ENCODE results near the gene PIH1D2.
"Not testable (repeated sequence)": the region's sequence is repeated elsewhere in the genome, so short reads cannot be mapped to it uniquely, and the experiment has no call there.

PIH1D2 gene

DNA sequence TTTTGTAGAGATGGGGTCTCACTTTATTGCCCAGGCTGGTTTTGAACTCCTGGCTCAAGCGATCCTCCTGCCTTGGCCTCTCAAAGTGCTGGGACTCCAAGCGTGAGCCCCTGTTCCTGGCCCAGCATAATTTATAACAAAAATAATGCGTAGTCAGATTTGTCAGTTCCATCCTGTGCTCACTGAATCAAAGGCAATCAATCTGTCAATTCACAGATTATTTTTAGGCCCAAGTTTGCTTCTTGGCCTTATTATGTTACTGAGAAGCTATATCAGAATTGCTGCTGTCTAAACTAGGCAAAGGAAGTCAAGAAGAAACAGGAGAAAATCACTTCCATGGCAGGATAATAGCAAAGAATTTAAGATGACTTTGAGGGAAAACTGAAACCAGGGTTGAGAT is 39.9 kb downstream of the PIH1D2 start:
- TF ChIP-seq, protein P1, sequence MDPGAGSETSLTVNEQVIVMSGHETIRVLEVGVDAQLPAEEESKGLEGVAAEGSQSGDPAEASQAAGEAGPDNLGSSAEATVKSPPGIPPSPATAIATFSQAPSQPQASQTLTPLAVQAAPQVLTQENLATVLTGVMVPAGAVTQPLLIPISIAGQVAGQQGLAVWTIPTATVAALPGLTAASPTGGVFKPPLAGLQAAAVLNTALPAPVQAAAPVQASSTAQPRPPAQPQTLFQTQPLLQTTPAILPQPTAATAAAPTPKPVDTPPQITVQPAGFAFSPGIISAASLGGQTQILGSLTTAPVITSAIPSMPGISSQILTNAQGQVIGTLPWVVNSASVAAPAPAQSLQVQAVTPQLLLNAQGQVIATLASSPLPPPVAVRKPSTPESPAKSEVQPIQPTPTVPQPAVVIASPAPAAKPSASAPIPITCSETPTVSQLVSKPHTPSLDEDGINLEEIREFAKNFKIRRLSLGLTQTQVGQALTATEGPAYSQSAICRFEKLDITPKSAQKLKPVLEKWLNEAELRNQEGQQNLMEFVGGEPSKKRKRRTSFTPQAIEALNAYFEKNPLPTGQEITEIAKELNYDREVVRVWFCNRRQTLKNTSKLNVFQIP (CRISPR knock-in tag; IDR thresholded peaks at IDR 0.05; ENCODE audit: borderline replicate concordance, low read depth): no peak
- TF ChIP-seq ESRRG (CRISPR knock-in tag; IDR thresholded peaks at IDR 0.05) (no peak), PPARA (CRISPR knock-in tag; IDR thresholded peaks at IDR 0.05; ENCODE audit: borderline replicate concordance) (no peak), BACH2 (CRISPR knock-in tag; IDR thresholded peaks at IDR 0.05; ENCODE audit: borderline replicate concordance) (no peak), ZFP3 (CRISPR knock-in tag; IDR thresholded peaks at IDR 0.05) (no peak), GLIS3 (CRISPR knock-in tag; IDR thresholded peaks at IDR 0.05) (no peak), SNAI2 (CRISPR knock-in tag; IDR thresholded peaks at IDR 0.05) (no peak), PATZ1 (CRISPR knock-in tag; IDR thresholded peaks at IDR 0.05; ENCODE audit: borderline replicate concordance) (no peak), ZFP30 (CRISPR knock-in tag; IDR thresholded peaks at IDR 0.05) (no peak), ZNF565 (CRISPR knock-in tag; conservative IDR thresholded peaks at IDR 0.05; ENCODE audit: low read depth) (no peak), TOX (CRISPR knock-in tag; IDR thresholded peaks at IDR 0.05; ENCODE audit: borderline replicate concordance) (no peak), CSDC2 (CRISPR knock-in tag; IDR thresholded peaks at IDR 0.05) (no peak), ISL1 (CRISPR knock-in tag; IDR thresholded peaks at IDR 0.05) (no peak)
- ATAC-seq: no peak

DNA sequence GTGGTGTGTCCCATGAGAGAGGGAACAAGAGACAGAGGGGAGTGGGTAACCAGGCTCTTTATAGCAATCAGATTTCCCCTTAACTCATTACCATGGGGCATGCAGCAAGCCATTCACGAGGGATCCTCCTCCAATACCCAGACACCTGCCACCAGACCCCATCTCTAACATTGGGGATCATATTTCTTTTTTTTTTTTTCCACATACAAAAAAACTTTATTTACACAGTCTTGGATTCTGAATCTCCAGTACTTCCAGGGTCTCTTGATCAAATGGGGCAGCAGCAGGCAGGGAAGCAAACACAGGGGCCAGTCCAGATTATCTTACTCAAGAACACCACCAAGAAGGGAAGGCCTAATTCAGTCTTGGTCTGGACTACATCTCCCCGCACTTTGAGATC is 44.4 kb downstream of the PIH1D2 start:
- TF ChIP-seq PATZ1 (CRISPR knock-in tag; IDR thresholded peaks at IDR 0.05; ENCODE audit: borderline replicate concordance): no peak
- TF ChIP-seq GLIS3 (CRISPR knock-in tag; IDR thresholded peaks at IDR 0.05): no peak
- TF ChIP-seq ZFP3 (CRISPR knock-in tag; IDR thresholded peaks at IDR 0.05): no peak
- TF ChIP-seq ZFP30 (CRISPR knock-in tag; IDR thresholded peaks at IDR 0.05): no peak
- no peak for TF ChIP-seq TOX (CRISPR knock-in tag; IDR thresholded peaks at IDR 0.05; ENCODE audit: borderline replicate concordance)
- no peak for TF ChIP-seq ZNF565 (CRISPR knock-in tag; conservative IDR thresholded peaks at IDR 0.05; ENCODE audit: low read depth)
- no peak for TF ChIP-seq ISL1 (CRISPR knock-in tag; IDR thresholded peaks at IDR 0.05)
- TF ChIP-seq ZNF70 (CRISPR knock-in tag; IDR thresholded peaks at IDR 0.05): no peak
- no peak for TF ChIP-seq ZC3H10 (CRISPR knock-in tag; IDR thresholded peaks at IDR 0.05)
- no peak for TF ChIP-seq ZNF8 (CRISPR knock-in tag; IDR thresholded peaks at IDR 0.05)
- TF ChIP-seq, protein P2, sequence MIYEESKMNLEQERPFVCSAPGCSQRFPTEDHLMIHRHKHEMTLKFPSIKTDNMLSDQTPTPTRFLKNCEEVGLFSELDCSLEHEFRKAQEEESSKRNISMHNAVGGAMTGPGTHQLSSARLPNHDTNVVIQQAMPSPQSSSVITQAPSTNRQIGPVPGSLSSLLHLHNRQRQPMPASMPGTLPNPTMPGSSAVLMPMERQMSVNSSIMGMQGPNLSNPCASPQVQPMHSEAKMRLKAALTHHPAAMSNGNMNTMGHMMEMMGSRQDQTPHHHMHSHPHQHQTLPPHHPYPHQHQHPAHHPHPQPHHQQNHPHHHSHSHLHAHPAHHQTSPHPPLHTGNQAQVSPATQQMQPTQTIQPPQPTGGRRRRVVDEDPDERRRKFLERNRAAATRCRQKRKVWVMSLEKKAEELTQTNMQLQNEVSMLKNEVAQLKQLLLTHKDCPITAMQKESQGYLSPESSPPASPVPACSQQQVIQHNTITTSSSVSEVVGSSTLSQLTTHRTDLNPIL (CRISPR knock-in tag; IDR thresholded peaks at IDR 0.05; ENCODE audit: low read depth): no peak
- TF ChIP-seq TCF4 (CRISPR knock-in tag; IDR thresholded peaks at IDR 0.05; ENCODE audit: borderline replicate concordance): no peak
- no peak for TF ChIP-seq PPARA (CRISPR knock-in tag; IDR thresholded peaks at IDR 0.05; ENCODE audit: borderline replicate concordance)
- TF ChIP-seq, protein P1 (CRISPR knock-in tag; IDR thresholded peaks at IDR 0.05; ENCODE audit: borderline replicate concordance, low read depth): no peak
- no peak for TF ChIP-seq CSDC2 (CRISPR knock-in tag; IDR thresholded peaks at IDR 0.05)
- no peak for ATAC-seq

DNA sequence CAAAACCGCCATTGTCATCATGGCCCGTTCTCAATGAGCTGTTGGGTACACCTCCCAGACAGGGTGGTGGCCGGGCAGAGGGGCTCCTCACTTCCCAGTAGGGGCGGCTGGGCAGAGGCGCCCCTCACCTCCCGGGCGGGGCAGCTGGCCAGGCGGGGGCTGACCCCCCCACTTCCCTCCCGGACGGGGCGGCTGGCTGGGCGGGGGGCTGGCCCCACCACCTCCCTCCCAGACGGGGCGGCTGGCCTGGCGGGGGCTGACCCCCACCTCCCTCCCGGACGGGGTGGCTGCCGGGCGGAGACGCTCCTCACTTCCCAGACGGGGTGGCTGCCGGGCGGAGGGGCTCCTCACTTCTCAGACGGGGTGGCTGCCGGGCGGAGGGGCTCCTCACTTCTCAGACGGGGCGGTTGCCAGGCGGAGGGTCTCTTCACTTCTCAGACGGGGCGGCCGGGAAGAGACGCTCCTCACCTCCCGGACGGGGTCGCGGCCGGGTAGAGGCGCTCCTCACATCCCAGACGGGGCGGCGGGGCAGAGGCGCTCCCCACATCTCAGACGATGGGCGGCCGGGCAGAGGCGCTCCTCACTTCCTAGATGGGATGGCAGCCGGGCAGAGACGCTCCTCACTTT is 46.9 kb downstream of the PIH1D2 start:
- ATAC-seq: not testable (repeated sequence)

GRCh38 chr11:112025707-112026106 is 48.1 kb downstream of the PIH1D2 start:
- ATAC-seq: peak; percentile 62
- no peak for TF ChIP-seq ZNF70 (CRISPR knock-in tag; IDR thresholded peaks at IDR 0.05)
- no peak for TF ChIP-seq GLIS3 (CRISPR knock-in tag; IDR thresholded peaks at IDR 0.05)
- TF ChIP-seq CSDC2 (CRISPR knock-in tag; IDR thresholded peaks at IDR 0.05): no peak
- no peak for TF ChIP-seq ZFP30 (CRISPR knock-in tag; IDR thresholded peaks at IDR 0.05)
- no peak for TF ChIP-seq ESRRG (CRISPR knock-in tag; IDR thresholded peaks at IDR 0.05)
- no peak for TF ChIP-seq ZNF8 (CRISPR knock-in tag; IDR thresholded peaks at IDR 0.05)
- no peak for TF ChIP-seq PPARA (CRISPR knock-in tag; IDR thresholded peaks at IDR 0.05; ENCODE audit: borderline replicate concordance)
- no peak for TF ChIP-seq TOX (CRISPR knock-in tag; IDR thresholded peaks at IDR 0.05; ENCODE audit: borderline replicate concordance)
- no peak for TF ChIP-seq BACH2 (CRISPR knock-in tag; IDR thresholded peaks at IDR 0.05; ENCODE audit: borderline replicate concordance)
- no peak for TF ChIP-seq ZFP3 (CRISPR knock-in tag; IDR thresholded peaks at IDR 0.05)
- no peak for TF ChIP-seq OSR1 (CRISPR knock-in tag; IDR thresholded peaks at IDR 0.05)
- no peak for TF ChIP-seq RARB (CRISPR knock-in tag; IDR thresholded peaks at IDR 0.05)
- no peak for TF ChIP-seq CSRNP3 (CRISPR knock-in tag; IDR thresholded peaks at IDR 0.05)
- TF ChIP-seq, protein P2 (CRISPR knock-in tag; IDR thresholded peaks at IDR 0.05; ENCODE audit: low read depth): no peak
- TF ChIP-seq ZNF565 (CRISPR knock-in tag; conservative IDR thresholded peaks at IDR 0.05; ENCODE audit: low read depth): no peak
- no peak for TF ChIP-seq ARNTL (CRISPR knock-in tag; IDR thresholded peaks at IDR 0.05; ENCODE audit: borderline replicate concordance, low read depth)
- TF ChIP-seq TCF4 (CRISPR knock-in tag; IDR thresholded peaks at IDR 0.05; ENCODE audit: borderline replicate concordance): no peak

Data from SK-N-SH treated with all-trans-retinoic acid at 6 μM for 48 hours (cell line).